Measurements from ENCODE around the gene LRRC53.

- TF ChIP-seq CTCF (IDR thresholded peaks at IDR 0.05), result no peak
- TF ChIP-seq EZH2 (IDR thresholded peaks at IDR 0.05; ENCODE audit: borderline replicate concordance, insufficient read depth, low read depth, low read length, poor library complexity, severe bottlenecking), result no peak
These were observed 21.8 kb upstream of the LRRC53 start for GRCh38 chr1:74534241-74534640.
